GM23338 (cell line): Measurements from ENCODE around the gene EGLN3. TPM values are rescaled to one million over a fixed set of nuclear protein-coding genes. Genes with fewer than 3 reads are reported as not detected.

Experiments
- ATAC-seq: fragments of 200-7000 bp; cut with Tn5 transposase; 3 replicates; pipeline ENCODE4 v1.9.1; 2020
- DNase-seq: peaks from one replicate; pipeline ENCODE4 v3.0.0-alpha.2; 2015; ENCODE audit warnings: low spot score
- H2AFZ ChIP-seq: fragments of 200-600 bp; sonication (generic); 2 replicates; pipeline ENCODE4 v1.8.0; 2016; ENCODE audit warnings: antibody characterized with exemption, mild to moderate bottlenecking, moderate library complexity
- H3F3A ChIP-seq: fragments of 200-600 bp; sonication (generic); replicated peaks from 2 replicates; pipeline ENCODE4 v1.8.0; 2017; ENCODE audit warnings: antibody characterized with exemption, mixed run types, low read depth
- H3K27ac ChIP-seq: fragments of 200-600 bp; sonication (generic); 2 replicates; pipeline ENCODE4 v1.6.1; 2016; ENCODE audit warnings: low read depth
- H3K27me3 ChIP-seq: fragments of 200-600 bp; sonication (generic); 2 replicates; pipeline ENCODE4 v1.8.0; 2016; ENCODE audit warnings: mild to moderate bottlenecking, mixed run types, moderate library complexity; ENCODE audit not compliant: insufficient read depth
- H3K36me3 ChIP-seq: fragments of 200-600 bp; sonication (generic); 2 replicates; pipeline ENCODE4 v1.8.0; 2016; ENCODE audit warnings: mild to moderate bottlenecking; ENCODE audit not compliant: insufficient read depth
- H3K4me1 ChIP-seq: fragments of 200-600 bp; sonication (generic); 2 replicates; pipeline ENCODE4 v1.8.0; 2016; ENCODE audit warnings: mild to moderate bottlenecking, moderate library complexity; ENCODE audit not compliant: insufficient read depth
- H3K4me2 ChIP-seq: fragments of 200-600 bp; sonication (generic); 2 replicates; pipeline ENCODE4 v1.7.1; 2017; ENCODE audit warnings: mixed run types
- H3K4me3 ChIP-seq: fragments of 200-600 bp; sonication (generic); 2 replicates; pipeline ENCODE4 v1.6.1; 2016; ENCODE audit warnings: mixed run types
- H3K79me2 ChIP-seq: fragments of 200-600 bp; sonication (generic); replicated peaks from 2 replicates; pipeline ENCODE4 v1.8.0; 2017; ENCODE audit warnings: mild to moderate bottlenecking; ENCODE audit not compliant: insufficient read depth
- H3K9me2 ChIP-seq: fragments of 200-600 bp; sonication (generic); 2 replicates; pipeline ENCODE4 v1.8.0; 2017; ENCODE audit not compliant: insufficient read depth
- H4K20me1 ChIP-seq: fragments of 200-600 bp; sonication (generic); replicated peaks from 2 replicates; pipeline ENCODE4 v1.8.0; 2017; ENCODE audit warnings: mild to moderate bottlenecking; ENCODE audit not compliant: insufficient read depth
- H3K27ac Mint-ChIP-seq: 2 replicates; pipeline ENCODE4 v1.8.0; 2020; ENCODE audit warnings: inconsistent platforms, mild to moderate bottlenecking, moderate library complexity, mixed read lengths
- H3K27me3 Mint-ChIP-seq: 3 replicates; pipeline ENCODE4 v1.8.0; 2022; ENCODE audit warnings: low read depth, mild to moderate bottlenecking, moderate library complexity, mixed read lengths, inconsistent platforms; ENCODE audit not compliant: insufficient read depth, poor library complexity
- H3K36me3 Mint-ChIP-seq: 3 replicates; pipeline ENCODE4 v1.8.0; 2021; ENCODE audit warnings: low read depth, mild to moderate bottlenecking, inconsistent platforms, moderate library complexity, mixed read lengths
- H3K4me1 Mint-ChIP-seq: 3 replicates; pipeline ENCODE4 v1.8.0; 2020; ENCODE audit warnings: mild to moderate bottlenecking, inconsistent platforms, mixed read lengths
- H3K4me3 Mint-ChIP-seq: 3 replicates; pipeline ENCODE4 v1.8.0; 2021; ENCODE audit warnings: moderate library complexity, mild to moderate bottlenecking, inconsistent platforms, mixed read lengths
- H3K9me3 Mint-ChIP-seq: 3 replicates; pipeline ENCODE4 v1.8.0; 2020; ENCODE audit warnings: moderate library complexity, mild to moderate bottlenecking, inconsistent platforms, mixed read lengths
- CTCF ChIP-seq, 2 experiments: fragments of 200-600 bp in 1 of 2; sonication (generic) in 1 of 2; conservative IDR thresholded peaks; 2 replicates each; pipeline versions ENCODE4 v1.5.1 to v1.6.1; 2016 to 2017; ENCODE audit warnings: antibody characterized with exemption in 2 of 2, low read depth in 2 of 2, mild to moderate bottlenecking in 2 of 2, moderate library complexity in 1 of 2
- NANOG ChIP-seq: IDR thresholded peaks from 2 replicates; pipeline ENCODE4 v1.6.1; 2016; ENCODE audit warnings: antibody characterized with exemption, borderline replicate concordance
- ZNF462 ChIP-seq: fragments of 250-450 bp; sonication (Bioruptor Pico); IDR thresholded peaks from 2 replicates; pipeline ENCODE4 v1.5.0; 2020; ENCODE audit warnings: mild to moderate bottlenecking, moderate library complexity
- polyA plus RNA-seq: library from polyadenylated mRNA; unstranded; fragments of >200 nt; fragmentation: Nextera tagmentation; extraction: Ambion mirVana; gene quantifications from 2 replicates; pipeline ENCODE4 v1.2.1, GENCODE V29; 2016
- total RNA-seq: library from RNA; depleted of rRNA; stranded (reverse); fragments of >200 nt; shearing (Covaris generic); gene quantifications from 2 replicates; pipeline ENCODE4 v1.2.3, GENCODE V29; 2014

The EGLN3 gene
- total and polyA plus RNA-seq, 2 experiments from 2014 or later: 26.8 to 42.9 TPM

- peak; percentile 83 for ATAC-seq
- peak; percentile 84 for DNase-seq
- TF ChIP-seq CTCF (conservative IDR thresholded peaks at IDR 0.05; ENCODE audit: low read depth in 2 of 2) (no peak), ZNF462 (CRISPR knock-in tag) (peak; percentile 61), NANOG (0 out of 2 replicates have a peak, but pooled peaks have one; percentile 25)
- Histone ChIP-seq H3K27me3 (no peaks in the 10 kb centered on the region), H3K79me2 (peaks cover 87% of the 10 kb centered on the region), H3K9me2 (no peaks in the 10 kb centered on the region), H3K27ac (peak overlapping the region; percentile 96), H3K36me3 (no peaks in the 10 kb centered on the region), H3F3A (no peaks in the 10 kb centered on the region), H2AFZ (no peak overlapping the region), H3K4me3 (peak overlapping the region; percentile 42), H3K4me2 (peak overlapping the region; percentile 70), H3K4me1 (peaks cover 75% of the 10 kb centered on the region), H4K20me1 (no peaks in the 10 kb centered on the region)
- H3K27ac Mint-ChIP-seq: peak overlapping the region; percentile 90
- H3K4me1 Mint-ChIP-seq: peaks cover 66% of the 10 kb centered on the region
- H3K4me3 Mint-ChIP-seq: peak overlapping the region; percentile 61
- peaks cover 8% of the 10 kb centered on the region for H3K27me3 Mint-ChIP-seq
- 0 out of 3 replicates have a peak, but pooled peaks cover 3% of the 10 kb centered on the region for H3K36me3 Mint-ChIP-seq
- H3K9me3 Mint-ChIP-seq: no peaks in the 10 kb centered on the region; the same call in 2 of the 3 replicates
These were observed 12.5 kb downstream of the EGLN3 start for GRCh38 chr14:33938131-33938949.
